GM13976 (cell line): ENCODE results near the gene YIPF5.

Experiments used
- DNase-seq: peaks from one replicate; pipeline ENCODE4 v3.0.0; 2012; ENCODE audit warnings: low spot score
- CTCF ChIP-seq: IDR thresholded peaks from 2 replicates; pipeline ENCODE4 v1.5.1; 2012; ENCODE audit warnings: borderline replicate concordance, mild to moderate bottlenecking; ENCODE audit not compliant: insufficient read depth; ENCODE audit errors: extremely low read depth, missing control alignments, control extremely low read depth
- in situ Hi-C: fragments of 300-500 bp; cut with MboI; formaldehyde crosslinking; loops from one replicate; pipeline ENCODE4 v1.12.0; 2022; ENCODE audit warnings: low sequenced_read_pairs, mixed read lengths, inconsistent platforms; ENCODE audit not compliant: unreplicated experiment

Gene YIPF5

DNA sequence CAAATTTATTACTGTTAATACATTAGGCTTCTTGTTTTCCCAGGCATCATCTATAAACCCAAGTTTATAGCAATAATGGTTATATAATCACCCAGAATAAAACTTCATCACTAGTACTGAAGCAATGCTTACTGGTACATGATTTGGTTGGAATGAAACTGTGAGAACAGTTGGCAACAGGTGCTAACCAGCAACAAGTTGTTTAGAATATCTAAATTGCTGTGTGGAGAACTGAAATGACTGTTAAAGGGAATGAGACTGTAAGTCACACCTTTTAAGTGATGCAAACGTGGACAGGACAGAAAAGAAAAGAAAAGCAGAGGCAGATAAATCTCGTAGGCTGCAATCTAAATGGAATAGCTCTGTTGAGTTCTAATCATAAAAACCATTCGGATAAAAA, 2.5 kb downstream of the YIPF5 start:
- in situ Hi-C loops = no loop called here
- TF ChIP-seq CTCF = no peak
- no peak for DNase-seq

DNA sequence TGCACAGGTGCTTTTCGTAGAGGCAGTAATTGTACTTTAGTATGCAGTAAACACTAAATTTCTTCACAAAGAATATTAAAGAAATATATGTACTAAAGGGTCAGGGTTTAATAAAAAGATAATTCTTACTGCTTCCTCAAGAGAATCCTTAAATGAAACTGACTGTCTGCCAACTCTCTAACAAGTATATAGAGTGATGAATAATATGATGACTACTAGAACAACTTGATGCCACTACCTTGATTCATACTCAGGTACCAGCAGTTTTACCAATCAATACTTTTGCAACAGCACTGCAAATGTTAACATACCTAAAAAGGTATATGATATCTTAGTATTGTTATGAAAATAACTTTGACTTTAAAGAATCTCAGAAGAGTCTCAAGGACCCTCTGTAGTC, 3.8 kb downstream of the YIPF5 start:
- no peak for TF ChIP-seq CTCF
- in situ Hi-C loops = no loop called here
- no peak for DNase-seq

DNA sequence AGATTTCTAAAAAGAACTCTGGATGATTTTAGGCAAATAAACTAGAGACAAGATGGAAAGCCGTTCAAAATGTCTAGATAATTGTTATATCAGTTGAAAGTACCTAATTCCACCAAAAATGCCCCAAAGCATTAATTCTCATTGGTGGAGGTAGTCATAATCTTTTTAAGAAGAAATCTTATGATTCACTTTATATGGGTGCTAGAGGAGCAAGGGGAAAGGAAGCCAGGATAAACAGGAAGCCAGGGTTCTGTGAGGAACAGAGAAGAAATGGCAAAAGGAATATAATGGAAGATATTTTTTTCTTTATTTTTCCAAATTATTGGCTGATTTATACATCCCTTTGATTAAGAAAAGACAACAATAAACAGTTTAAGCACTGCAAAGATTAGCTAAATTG, 7.8 kb downstream of the YIPF5 start:
- no peak for DNase-seq
- in situ Hi-C loops = no loop called here
- TF ChIP-seq CTCF = no peak

GRCh38 chr5:144156767-144157171, 13.7 kb downstream of the YIPF5 start:
- no peak for TF ChIP-seq CTCF
- no peak for DNase-seq
- in situ Hi-C loops = no loop called here

DNA sequence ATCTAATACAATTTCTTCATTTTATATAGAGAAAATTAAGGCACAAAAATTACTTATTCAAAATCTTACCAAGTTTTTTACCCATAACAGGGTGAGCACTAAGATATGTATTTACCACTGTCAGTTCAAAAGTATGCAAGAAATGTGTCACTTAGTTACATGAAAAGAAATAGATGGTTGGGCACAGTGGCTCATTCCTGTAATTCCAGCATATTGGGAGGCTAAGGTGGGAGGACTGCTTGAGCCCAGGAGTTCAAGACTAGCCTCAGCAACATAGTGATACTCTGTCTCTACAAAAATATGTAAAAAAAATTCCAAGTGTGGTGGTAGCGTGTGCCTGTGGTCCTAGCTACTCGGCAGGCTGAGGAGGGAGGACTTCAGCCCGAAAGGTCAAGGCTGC, 19.4 kb downstream of the YIPF5 start:
- in situ Hi-C loops = no loop called here
- DNase-seq = no peak
- TF ChIP-seq CTCF = no peak

DNA sequence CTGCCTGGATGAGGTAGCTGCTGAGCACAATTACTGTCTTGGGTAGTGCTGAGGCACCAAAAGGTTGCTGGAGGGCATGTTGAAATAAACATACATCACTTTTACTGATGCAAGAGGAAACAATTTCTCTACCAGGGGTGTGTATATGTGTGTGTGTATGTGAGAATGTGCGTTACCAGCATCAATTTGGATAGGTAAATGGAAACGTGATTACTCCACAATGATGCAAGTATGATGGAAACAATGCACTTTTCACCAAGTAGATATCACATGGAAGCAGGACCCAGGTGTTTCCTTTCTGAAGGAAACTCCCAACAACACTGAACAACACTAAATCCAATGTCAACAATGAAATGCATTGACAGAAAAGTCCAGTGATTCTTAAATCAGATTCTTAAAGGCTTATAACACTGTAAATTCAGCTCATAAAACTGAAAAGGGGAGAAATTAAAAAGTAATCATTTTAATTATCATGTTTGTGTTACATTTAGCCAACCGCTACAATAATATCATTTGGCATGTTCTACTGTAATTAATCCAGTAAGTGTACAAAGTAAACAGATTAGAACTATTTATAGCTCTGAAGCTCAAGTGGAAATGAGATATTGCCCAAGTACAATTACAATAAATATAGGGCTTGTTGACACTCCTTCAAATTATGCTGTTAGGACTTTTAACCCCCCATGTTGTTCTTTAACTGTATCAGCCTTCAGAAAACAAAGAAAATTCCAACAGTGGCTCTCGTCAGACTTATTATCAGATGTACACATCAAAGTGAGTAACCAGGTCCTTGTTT, 25.3 kb downstream of the YIPF5 start:
- DNase-seq = no peak
- in situ Hi-C loops = no loop called here
- TF ChIP-seq CTCF = no peak

- in situ Hi-C loops = no loop called here
- TF ChIP-seq CTCF = no peak
- DNase-seq = no peak
Observed at GRCh38 chr5:144143625-144144024, 26.8 kb downstream of the YIPF5 start.
